ENCODE data around the gene PDZD7.

PDZD7 gene

GRCh38 chr10:101010329-101010728 lies 20.6 kb downstream of the PDZD7 start:
- Histone ChIP-seq H3K9ac (ENCODE audit: insufficient read length, low read depth) (no peak overlapping the region), H3K4me1 (ENCODE audit: insufficient read depth, insufficient read length) (peaks cover 6% of the 10 kb centered on the region), H3K27me3 (ENCODE audit: insufficient read depth, insufficient read length) (no peaks in the 10 kb centered on the region), H3K36me3 (ENCODE audit: insufficient read depth, insufficient read length, low read length) (peaks cover 22% of the 10 kb centered on the region), H3K4me3 (ENCODE audit: insufficient read length, low read depth) (no peak overlapping the region), H3K9me3 (ENCODE audit: insufficient read depth, low read length) (no peaks in the 10 kb centered on the region)
- no peak for TF ChIP-seq ZNF274 (IDR thresholded peaks at IDR 0.05; ENCODE audit: low read depth, low read length)
- TF ChIP-seq YY1 (IDR thresholded peaks at IDR 0.05; ENCODE audit: insufficient read depth, insufficient read length) = no peak
- TF ChIP-seq SUZ12 (IDR thresholded peaks at IDR 0.05; ENCODE audit: extremely low read depth, insufficient read depth, insufficient read length) = no peak
- no peak for DNase-seq (ENCODE audit: low read depth, low spot score)

GRCh38 chr10:101008823-101009423 lies 22.0 kb downstream of the PDZD7 start:
- no peak for DNase-seq (ENCODE audit: low read depth, low spot score)
- Histone ChIP-seq H3K9me3 (ENCODE audit: insufficient read depth, low read length) (no peaks in the 10 kb centered on the region), H3K36me3 (ENCODE audit: insufficient read depth, insufficient read length, low read length) (peaks cover 34% of the 10 kb centered on the region), H3K4me1 (ENCODE audit: insufficient read depth, insufficient read length) (peaks cover 6% of the 10 kb centered on the region), H3K4me3 (ENCODE audit: insufficient read length, low read depth) (no peak overlapping the region), H3K9ac (ENCODE audit: insufficient read length, low read depth) (no peak overlapping the region), H3K27me3 (ENCODE audit: insufficient read depth, insufficient read length) (no peaks in the 10 kb centered on the region)
- TF ChIP-seq ZNF274 (IDR thresholded peaks at IDR 0.05; ENCODE audit: low read depth, low read length) = no peak
- no peak for TF ChIP-seq YY1 (IDR thresholded peaks at IDR 0.05; ENCODE audit: insufficient read depth, insufficient read length)

GRCh38 chr10:101007915-101008822 lies 22.8 kb downstream of the PDZD7 start:
- Histone ChIP-seq H3K4me1 (ENCODE audit: insufficient read depth, insufficient read length) (peaks cover 6% of the 10 kb centered on the region), H3K27me3 (ENCODE audit: insufficient read depth, insufficient read length) (no peaks in the 10 kb centered on the region), H3K4me3 (ENCODE audit: insufficient read length, low read depth) (no peak overlapping the region), H3K9ac (ENCODE audit: insufficient read length, low read depth) (no peak overlapping the region), H3K9me3 (ENCODE audit: insufficient read depth, low read length) (no peaks in the 10 kb centered on the region), H3K36me3 (ENCODE audit: insufficient read depth, insufficient read length, low read length) (peaks cover 41% of the 10 kb centered on the region)
- TF ChIP-seq SUZ12 (IDR thresholded peaks at IDR 0.05; ENCODE audit: extremely low read depth, insufficient read depth, insufficient read length) = no peak
- no peak for TF ChIP-seq ZNF274 (IDR thresholded peaks at IDR 0.05; ENCODE audit: low read depth, low read length)
- no peak for TF ChIP-seq YY1 (IDR thresholded peaks at IDR 0.05; ENCODE audit: insufficient read depth, insufficient read length)
- no peak for DNase-seq (ENCODE audit: low read depth, low spot score)

GRCh38 chr10:101007099-101007711 lies 23.7 kb downstream of the PDZD7 start:
- no peak for DNase-seq (ENCODE audit: low read depth, low spot score)
- Histone ChIP-seq H3K9ac (ENCODE audit: insufficient read length, low read depth) (no peak overlapping the region), H3K4me1 (ENCODE audit: insufficient read depth, insufficient read length) (peaks cover 6% of the 10 kb centered on the region), H3K27me3 (ENCODE audit: insufficient read depth, insufficient read length) (no peaks in the 10 kb centered on the region), H3K4me3 (ENCODE audit: insufficient read length, low read depth) (no peak overlapping the region), H3K36me3 (ENCODE audit: insufficient read depth, insufficient read length, low read length) (peaks cover 51% of the 10 kb centered on the region), H3K9me3 (ENCODE audit: insufficient read depth, low read length) (no peaks in the 10 kb centered on the region)
- TF ChIP-seq YY1 (IDR thresholded peaks at IDR 0.05; ENCODE audit: insufficient read depth, insufficient read length) (no peak), SUZ12 (IDR thresholded peaks at IDR 0.05; ENCODE audit: extremely low read depth, insufficient read depth, insufficient read length) (no peak), ZNF274 (IDR thresholded peaks at IDR 0.05; ENCODE audit: low read depth, low read length) (no peak)

- no peaks in the 10 kb centered on the region for H3K9me3 ChIP-seq (ENCODE audit: insufficient read depth, low read length)
- no peak overlapping the region for H3K4me3 ChIP-seq (ENCODE audit: insufficient read length, low read depth)
- H3K9ac ChIP-seq (ENCODE audit: insufficient read length, low read depth) = no peak overlapping the region
- TF ChIP-seq SUZ12 (IDR thresholded peaks at IDR 0.05; ENCODE audit: extremely low read depth, insufficient read depth, insufficient read length) = no peak
- no peak for TF ChIP-seq YY1 (IDR thresholded peaks at IDR 0.05; ENCODE audit: insufficient read depth, insufficient read length)
- no peak for TF ChIP-seq ZNF274 (IDR thresholded peaks at IDR 0.05; ENCODE audit: low read depth, low read length)
- peaks cover 55% of the 10 kb centered on the region for H3K36me3 ChIP-seq (ENCODE audit: insufficient read depth, insufficient read length, low read length)
- no peaks in the 10 kb centered on the region for H3K27me3 ChIP-seq (ENCODE audit: insufficient read depth, insufficient read length)
- DNase-seq (ENCODE audit: low read depth, low spot score) = no peak
- peaks cover 3% of the 10 kb centered on the region for H3K4me1 ChIP-seq (ENCODE audit: insufficient read depth, insufficient read length)
Observed at GRCh38 chr10:101006593-101007098, 24.3 kb downstream of the PDZD7 start.

GRCh38 chr10:101005869-101006567 lies 24.9 kb downstream of the PDZD7 start:
- Histone ChIP-seq H3K4me3 (ENCODE audit: insufficient read length, low read depth) (no peak overlapping the region), H3K9me3 (ENCODE audit: insufficient read depth, low read length) (no peaks in the 10 kb centered on the region), H3K36me3 (ENCODE audit: insufficient read depth, insufficient read length, low read length) (peaks cover 58% of the 10 kb centered on the region), H3K4me1 (ENCODE audit: insufficient read depth, insufficient read length) (peaks cover 6% of the 10 kb centered on the region), H3K9ac (ENCODE audit: insufficient read length, low read depth) (no peak overlapping the region), H3K27me3 (ENCODE audit: insufficient read depth, insufficient read length) (no peaks in the 10 kb centered on the region)
- no peak for DNase-seq (ENCODE audit: low read depth, low spot score)
- TF ChIP-seq SUZ12 (IDR thresholded peaks at IDR 0.05; ENCODE audit: extremely low read depth, insufficient read depth, insufficient read length) (no peak), ZNF274 (IDR thresholded peaks at IDR 0.05; ENCODE audit: low read depth, low read length) (no peak), YY1 (IDR thresholded peaks at IDR 0.05; ENCODE audit: insufficient read depth, insufficient read length) (no peak)
